Measurements from ENCODE around the gene CD300E. TPM values are rescaled to one million over a fixed set of nuclear protein-coding genes. Genes with fewer than 3 reads are reported as not detected.

CD300E gene
- total and polyA plus RNA-seq, 2 donors (not counting 3 experiments of a cell fraction or from before 2014, with no cell fraction given), result not detected

DNA sequence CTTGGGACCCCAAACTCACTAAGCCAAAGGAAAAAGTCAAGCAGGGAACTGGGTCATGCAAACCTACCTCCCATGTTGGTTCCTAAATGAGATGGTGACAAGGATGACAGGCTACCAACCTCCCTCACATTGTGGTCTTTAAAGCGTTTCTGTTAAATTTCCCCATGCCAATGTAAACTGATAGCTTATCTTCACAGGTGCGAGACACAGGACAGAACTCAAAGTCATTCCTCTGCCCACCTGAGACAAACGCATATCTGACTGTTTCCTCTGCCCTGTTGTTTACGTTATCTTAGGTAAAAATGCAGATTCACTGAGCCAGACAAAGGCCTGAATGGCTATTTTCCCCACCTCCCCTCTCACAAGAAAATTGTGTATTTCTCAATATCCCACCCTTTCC is 19.0 kb upstream of the CD300E start:
- no TSS peak for BruUV-seq (replicated peaks)
- Histone ChIP-seq H3K9ac (replicated peaks; ENCODE audit: extremely low read depth, insufficient read depth, low read length) (no peak overlapping the region), H3K4me3 (replicated peaks in 1 of 3; ENCODE audit: insufficient read depth in 1 of 3, low read depth in 1 of 3, low read length in 3 of 3) (no peak overlapping the region), H4K20me1 (replicated peaks; ENCODE audit: control insufficient read depth, extremely low read depth, insufficient read depth, low read length) (no peaks in the 10 kb centered on the region), H3K36me3 (ENCODE audit: control insufficient read depth in 2 of 2, extremely low read depth in 1 of 2, insufficient read depth in 2 of 2, low read length in 2 of 2) (no peaks in the 10 kb centered on the region), H3K79me2 (ENCODE audit: control insufficient read depth, insufficient read depth, low read length) (no peaks in the 10 kb centered on the region), H3K9me3 (replicated peaks; ENCODE audit: control insufficient read depth, insufficient read depth, low read length) (no peaks in the 10 kb centered on the region), H3K27ac (ENCODE audit: insufficient read depth, low read depth, low read length) (no peak overlapping the region), H2AFZ (ENCODE audit: low read depth, low read length) (no peak overlapping the region), H3K9me1 (replicated peaks; ENCODE audit: control insufficient read depth, extremely low read depth, insufficient read depth, low read length) (no peaks in the 10 kb centered on the region), H3K27me3 (ENCODE audit: control insufficient read depth in 2 of 2, insufficient read depth in 2 of 2, low read length in 2 of 2) (no peaks in the 10 kb centered on the region), H3K4me2 (ENCODE audit: insufficient read depth, low read length) (no peak overlapping the region), H3K4me1 (ENCODE audit: control insufficient read depth, extremely low read depth, insufficient read depth, low read length) (no peaks in the 10 kb centered on the region)
- intact Hi-C loops (cut with micrococcal nuclease) (no loop called here), dilution Hi-C loops (cut with MboI; ENCODE audit: extremely low pct_ligation_motif_present, low sequenced_read_pairs) (no loop called here)
- TF ChIP-seq, protein P1, sequence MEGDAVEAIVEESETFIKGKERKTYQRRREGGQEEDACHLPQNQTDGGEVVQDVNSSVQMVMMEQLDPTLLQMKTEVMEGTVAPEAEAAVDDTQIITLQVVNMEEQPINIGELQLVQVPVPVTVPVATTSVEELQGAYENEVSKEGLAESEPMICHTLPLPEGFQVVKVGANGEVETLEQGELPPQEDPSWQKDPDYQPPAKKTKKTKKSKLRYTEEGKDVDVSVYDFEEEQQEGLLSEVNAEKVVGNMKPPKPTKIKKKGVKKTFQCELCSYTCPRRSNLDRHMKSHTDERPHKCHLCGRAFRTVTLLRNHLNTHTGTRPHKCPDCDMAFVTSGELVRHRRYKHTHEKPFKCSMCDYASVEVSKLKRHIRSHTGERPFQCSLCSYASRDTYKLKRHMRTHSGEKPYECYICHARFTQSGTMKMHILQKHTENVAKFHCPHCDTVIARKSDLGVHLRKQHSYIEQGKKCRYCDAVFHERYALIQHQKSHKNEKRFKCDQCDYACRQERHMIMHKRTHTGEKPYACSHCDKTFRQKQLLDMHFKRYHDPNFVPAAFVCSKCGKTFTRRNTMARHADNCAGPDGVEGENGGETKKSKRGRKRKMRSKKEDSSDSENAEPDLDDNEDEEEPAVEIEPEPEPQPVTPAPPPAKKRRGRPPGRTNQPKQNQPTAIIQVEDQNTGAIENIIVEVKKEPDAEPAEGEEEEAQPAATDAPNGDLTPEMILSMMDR (IDR thresholded peaks at IDR 0.05; ENCODE audit: extremely low read depth in 1 of 2, insufficient read depth in 1 of 2, low read depth in 1 of 2, low read length in 2 of 2), result no peak
- TF ChIP-seq GATA2 (IDR thresholded peaks at IDR 0.05; ENCODE audit: insufficient read depth, insufficient read length, low read depth, low read length) (no peak), JUN (IDR thresholded peaks at IDR 0.05; ENCODE audit: borderline replicate concordance, insufficient read depth, insufficient read length, low read depth) (no peak), MYC (IDR thresholded peaks at IDR 0.05; ENCODE audit: low read depth, low read length) (no peak), EZH2 (IDR thresholded peaks at IDR 0.05; ENCODE audit: borderline replicate concordance, low read depth, low read length, severe bottlenecking) (no peak), POLR2A (IDR thresholded peaks at IDR 0.05; ENCODE audit: low read depth, low read length) (no peak)
- DNase-seq (ENCODE audit: low read depth, low spot score) (no peak), FAIRE-seq (no peak)
- CTCF ChIA-PET, result no interaction called here
- POLR2A ChIA-PET, result no interaction called here

DNA sequence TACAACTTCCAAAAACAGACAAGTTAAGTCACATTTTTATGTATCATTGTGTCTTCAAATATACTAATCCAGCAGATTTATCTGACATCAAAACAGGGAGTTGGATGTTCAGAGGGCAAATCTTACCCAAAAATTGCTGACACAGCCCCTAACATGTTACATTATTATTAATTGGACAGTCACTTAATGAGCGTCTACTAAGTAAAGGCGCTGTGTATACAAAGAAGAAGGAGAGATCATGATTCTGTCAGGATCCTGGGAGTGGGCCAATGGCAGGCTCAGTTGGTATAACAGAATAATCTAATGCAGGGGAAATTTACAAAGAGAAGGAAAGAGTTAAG is 18.4 kb upstream of the CD300E start:
- Histone ChIP-seq H3K79me2 (ENCODE audit: control insufficient read depth, insufficient read depth, low read length) (no peaks in the 10 kb centered on the region), H3K4me1 (ENCODE audit: control insufficient read depth, extremely low read depth, insufficient read depth, low read length) (no peaks in the 10 kb centered on the region), H4K20me1 (replicated peaks; ENCODE audit: control insufficient read depth, extremely low read depth, insufficient read depth, low read length) (no peaks in the 10 kb centered on the region), H3K9me3 (replicated peaks; ENCODE audit: control insufficient read depth, insufficient read depth, low read length) (no peaks in the 10 kb centered on the region), H3K27ac (ENCODE audit: insufficient read depth, low read depth, low read length) (no peak overlapping the region), H3K4me2 (ENCODE audit: insufficient read depth, low read length) (no peak overlapping the region), H3K36me3 (ENCODE audit: control insufficient read depth in 2 of 2, extremely low read depth in 1 of 2, insufficient read depth in 2 of 2, low read length in 2 of 2) (no peaks in the 10 kb centered on the region), H2AFZ (ENCODE audit: low read depth, low read length) (no peak overlapping the region), H3K9ac (replicated peaks; ENCODE audit: extremely low read depth, insufficient read depth, low read length) (no peak overlapping the region), H3K27me3 (ENCODE audit: control insufficient read depth in 2 of 2, insufficient read depth in 2 of 2, low read length in 2 of 2) (no peaks in the 10 kb centered on the region), H3K4me3 (replicated peaks in 1 of 3; ENCODE audit: insufficient read depth in 1 of 3, low read depth in 1 of 3, low read length in 3 of 3) (no peak overlapping the region), H3K9me1 (replicated peaks; ENCODE audit: control insufficient read depth, extremely low read depth, insufficient read depth, low read length) (no peaks in the 10 kb centered on the region)
- ChIA-PET CTCF (no interaction called here), POLR2A (no interaction called here)
- DNase-seq (ENCODE audit: low read depth, low spot score), result no peak
- TF ChIP-seq MYC (IDR thresholded peaks at IDR 0.05; ENCODE audit: low read depth, low read length), result no peak
- TF ChIP-seq, protein P2, sequence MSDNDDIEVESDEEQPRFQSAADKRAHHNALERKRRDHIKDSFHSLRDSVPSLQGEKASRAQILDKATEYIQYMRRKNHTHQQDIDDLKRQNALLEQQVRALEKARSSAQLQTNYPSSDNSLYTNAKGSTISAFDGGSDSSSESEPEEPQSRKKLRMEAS (IDR thresholded peaks at IDR 0.05; ENCODE audit: insufficient read depth, insufficient read length), result no peak
- no peak for TF ChIP-seq GATA2 (IDR thresholded peaks at IDR 0.05; ENCODE audit: insufficient read depth, insufficient read length, low read depth, low read length)
- TF ChIP-seq FOS (IDR thresholded peaks at IDR 0.05; ENCODE audit: borderline replicate concordance, insufficient read depth, low read length), result no peak
- TF ChIP-seq POLR2AphosphoS5 (IDR thresholded peaks at IDR 0.05; ENCODE audit: insufficient read depth, low read depth, low read length), result no peak
- TF ChIP-seq, protein P1 (IDR thresholded peaks at IDR 0.05; ENCODE audit: extremely low read depth in 1 of 2, insufficient read depth in 1 of 2, low read depth in 1 of 2, low read length in 2 of 2), result no peak
- TF ChIP-seq POLR2A (IDR thresholded peaks at IDR 0.05; ENCODE audit: low read depth, low read length), result no peak
- TF ChIP-seq EZH2 (IDR thresholded peaks at IDR 0.05; ENCODE audit: borderline replicate concordance, low read depth, low read length, severe bottlenecking), result no peak
- no peak for TF ChIP-seq JUN (IDR thresholded peaks at IDR 0.05; ENCODE audit: borderline replicate concordance, insufficient read depth, insufficient read length, low read depth)
- dilution Hi-C loops (cut with MboI; ENCODE audit: extremely low pct_ligation_motif_present, low sequenced_read_pairs), result no loop called here
- FAIRE-seq, result no peak
- no TSS peak for BruUV-seq (replicated peaks)
- intact Hi-C loops (cut with micrococcal nuclease), result no loop called here

Data from endothelial cell of umbilical vein (primary cell).